HG02798 (cell line): ENCODE measurements around the gene BLOC1S4.

Source experiments
- ATAC-seq: cut with Tn5 transposase; IDR thresholded peaks from one replicate; pipeline ENCODE4 v1.9.1; 2021; ENCODE audit warnings: mild to moderate bottlenecking; ENCODE audit not compliant: unreplicated experiment, poor library complexity

Gene BLOC1S4

DNA sequence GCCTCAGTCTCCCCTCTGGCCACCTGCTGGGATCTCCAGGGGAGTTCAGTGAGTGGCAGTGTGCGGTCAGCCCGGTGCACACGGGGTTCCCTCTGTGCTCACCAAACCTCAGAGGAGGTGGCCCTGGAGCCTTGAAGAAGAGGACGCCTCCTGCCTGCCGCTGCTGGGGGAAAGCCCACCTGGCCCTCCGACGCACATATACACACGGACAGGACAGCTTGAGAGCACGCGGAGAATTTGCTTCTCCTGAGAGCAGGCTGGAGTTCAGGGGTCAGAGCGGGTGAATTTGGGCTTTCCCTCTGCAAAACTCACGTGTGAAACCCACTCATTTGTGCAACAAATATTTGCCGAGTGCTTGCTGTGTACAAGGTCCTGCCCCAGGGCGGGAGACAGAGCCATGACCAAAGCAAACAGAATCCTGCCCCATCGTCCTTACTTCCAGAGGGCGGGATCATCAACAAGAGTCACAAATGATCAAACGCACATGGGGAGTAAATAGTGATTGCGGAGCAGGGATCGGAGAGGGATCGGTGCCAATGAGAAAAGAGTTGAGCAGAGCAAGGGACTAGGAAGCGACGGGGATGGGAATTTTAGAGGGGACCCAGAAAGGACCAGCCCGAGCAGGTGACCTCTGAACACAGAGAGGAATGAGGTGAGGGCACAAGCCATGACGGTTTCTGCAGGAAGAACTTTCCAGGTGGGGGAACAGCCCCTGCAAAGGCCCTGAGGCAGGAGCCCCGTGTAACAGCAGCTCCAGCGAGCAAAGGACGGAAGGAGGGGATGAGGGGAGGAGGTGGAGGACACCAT lies 17.6 kb downstream of the BLOC1S4 start:
- no peak for ATAC-seq

DNA sequence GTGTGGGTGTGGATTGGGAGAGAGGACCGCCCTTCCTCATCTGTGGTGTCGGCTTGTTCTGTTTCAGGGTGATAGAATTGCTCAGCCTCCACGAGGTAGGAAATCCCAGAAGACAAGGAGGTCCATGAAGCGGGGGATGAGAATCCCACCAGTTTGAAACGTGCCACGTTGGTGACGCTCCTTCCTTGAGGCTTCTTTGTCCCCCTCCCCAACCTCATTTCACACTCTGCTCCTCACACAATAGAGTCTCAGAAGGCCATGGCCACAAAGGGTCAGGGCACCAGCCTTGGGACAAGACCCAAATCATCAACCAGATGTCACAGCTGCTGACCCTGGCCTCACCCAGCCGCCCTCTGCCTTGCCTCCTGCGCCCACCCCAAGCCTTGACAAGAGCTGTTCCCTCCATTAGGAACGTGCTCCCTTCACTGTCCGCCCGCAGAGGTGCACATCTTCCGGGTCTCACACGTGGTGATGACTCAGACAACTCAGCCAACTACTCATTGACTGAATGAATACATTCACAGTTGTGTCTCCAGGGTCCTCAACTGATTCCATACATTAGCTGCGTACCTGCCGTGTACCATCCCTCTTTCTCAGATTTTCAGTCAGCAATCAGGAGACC lies 18.3 kb downstream of the BLOC1S4 start:
- no peak for ATAC-seq

DNA sequence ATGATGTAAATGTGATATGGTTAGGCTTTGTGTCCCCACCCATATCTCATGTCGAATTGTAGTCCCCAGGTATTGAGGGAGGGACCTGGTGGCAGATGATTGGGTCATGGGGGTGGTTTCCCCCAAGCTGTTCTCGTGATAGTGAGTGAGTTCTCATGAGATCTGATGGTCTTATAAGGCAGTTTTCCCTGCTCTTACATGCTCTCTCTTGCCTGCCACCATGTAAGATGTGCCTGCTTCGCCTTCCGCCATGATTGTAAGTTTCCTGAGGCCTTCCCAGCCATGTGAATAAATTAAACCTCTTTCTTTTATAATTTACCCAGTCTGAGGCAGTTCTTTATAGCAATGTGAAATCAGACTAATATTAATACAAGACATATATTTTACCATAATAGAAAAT lies 23.9 kb downstream of the BLOC1S4 start:
- ATAC-seq, result no peak

DNA sequence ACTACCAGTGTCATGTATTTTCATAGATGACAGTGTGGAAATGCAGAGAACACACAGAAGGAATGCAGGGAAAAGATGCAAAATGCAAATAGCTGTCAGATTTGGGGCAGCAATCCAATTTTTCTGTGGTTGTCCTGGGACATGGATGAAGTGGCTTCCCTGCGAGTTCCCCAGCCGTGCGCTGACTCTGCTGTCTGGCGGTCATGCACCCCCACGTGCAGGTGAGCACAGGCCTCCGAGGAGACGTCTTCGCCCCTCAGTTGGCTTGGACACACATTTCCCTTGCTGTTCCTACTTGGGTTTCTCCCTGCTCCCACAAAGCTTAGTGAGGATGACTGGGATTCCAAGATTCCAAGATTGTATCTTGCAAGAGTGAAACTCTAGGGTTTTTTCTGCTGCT lies 24.4 kb downstream of the BLOC1S4 start:
- ATAC-seq, result no peak

DNA sequence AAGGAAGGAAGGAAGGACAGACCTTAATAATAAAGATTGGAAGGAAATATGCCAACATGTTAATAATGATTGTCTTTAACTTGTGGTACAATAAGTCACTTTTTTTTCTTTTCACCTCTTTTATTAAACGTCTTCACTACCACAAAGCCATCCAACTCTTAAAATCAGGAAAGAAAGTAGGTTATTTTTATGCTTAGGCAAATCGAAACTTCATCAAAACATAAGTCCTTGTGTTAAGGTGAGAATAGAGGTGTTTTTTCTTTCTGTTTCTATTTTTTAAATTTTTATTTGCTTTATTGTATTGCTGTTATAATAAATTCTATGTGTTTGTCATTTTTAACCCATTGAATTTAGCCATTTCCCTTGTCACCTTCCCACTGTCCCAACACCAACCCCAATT lies 26.5 kb downstream of the BLOC1S4 start:
- ATAC-seq, result no peak

DNA sequence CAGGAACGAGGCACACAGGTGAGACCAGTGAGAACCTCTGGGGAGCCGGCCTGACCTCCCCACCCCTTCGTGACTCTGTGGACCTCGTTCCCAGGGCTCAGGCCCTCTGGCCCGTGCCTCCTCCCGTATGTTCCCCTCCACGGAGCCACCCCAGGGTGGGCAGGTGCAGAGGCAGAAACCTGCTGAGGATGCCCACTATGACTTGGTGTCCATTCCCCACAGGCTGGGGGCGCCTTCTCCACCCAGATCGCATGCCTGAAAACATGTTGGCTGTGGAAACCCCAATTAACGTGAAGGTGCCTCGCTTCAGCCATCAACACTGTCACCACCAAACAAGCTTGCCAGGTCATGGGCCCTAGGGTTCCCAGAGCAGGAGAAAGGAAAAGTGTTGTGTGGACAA lies 27.0 kb downstream of the BLOC1S4 start:
- no peak for ATAC-seq

DNA sequence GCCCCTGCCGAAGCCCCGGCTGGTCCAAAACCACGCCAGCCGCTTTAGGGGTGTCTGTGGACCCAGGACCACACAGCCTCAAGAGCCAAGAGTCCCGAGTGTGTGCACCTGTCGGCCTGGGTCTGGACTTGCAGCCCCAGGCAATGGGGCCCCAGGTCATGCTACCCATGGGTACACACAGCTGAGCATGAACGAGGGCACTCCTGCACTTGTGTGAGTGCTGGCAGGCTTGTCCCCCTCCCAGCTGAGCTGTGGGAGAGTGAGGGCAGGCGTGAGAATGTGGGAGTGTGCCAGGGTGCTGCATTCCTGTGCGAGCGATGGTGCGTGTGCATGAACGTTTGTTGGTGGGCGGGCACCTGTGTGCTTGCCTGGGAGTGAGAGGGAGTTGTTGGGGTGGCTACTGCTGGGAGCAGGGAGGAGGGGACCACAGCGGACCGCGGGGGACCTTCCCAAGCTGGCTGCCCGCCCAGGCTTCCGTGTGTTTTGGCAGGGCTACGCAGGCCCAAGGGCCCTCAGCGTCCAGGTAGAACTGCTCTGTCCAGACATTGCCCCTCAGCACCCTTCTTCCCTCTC lies 30.8 kb downstream of the BLOC1S4 start:
- no peak for ATAC-seq

DNA sequence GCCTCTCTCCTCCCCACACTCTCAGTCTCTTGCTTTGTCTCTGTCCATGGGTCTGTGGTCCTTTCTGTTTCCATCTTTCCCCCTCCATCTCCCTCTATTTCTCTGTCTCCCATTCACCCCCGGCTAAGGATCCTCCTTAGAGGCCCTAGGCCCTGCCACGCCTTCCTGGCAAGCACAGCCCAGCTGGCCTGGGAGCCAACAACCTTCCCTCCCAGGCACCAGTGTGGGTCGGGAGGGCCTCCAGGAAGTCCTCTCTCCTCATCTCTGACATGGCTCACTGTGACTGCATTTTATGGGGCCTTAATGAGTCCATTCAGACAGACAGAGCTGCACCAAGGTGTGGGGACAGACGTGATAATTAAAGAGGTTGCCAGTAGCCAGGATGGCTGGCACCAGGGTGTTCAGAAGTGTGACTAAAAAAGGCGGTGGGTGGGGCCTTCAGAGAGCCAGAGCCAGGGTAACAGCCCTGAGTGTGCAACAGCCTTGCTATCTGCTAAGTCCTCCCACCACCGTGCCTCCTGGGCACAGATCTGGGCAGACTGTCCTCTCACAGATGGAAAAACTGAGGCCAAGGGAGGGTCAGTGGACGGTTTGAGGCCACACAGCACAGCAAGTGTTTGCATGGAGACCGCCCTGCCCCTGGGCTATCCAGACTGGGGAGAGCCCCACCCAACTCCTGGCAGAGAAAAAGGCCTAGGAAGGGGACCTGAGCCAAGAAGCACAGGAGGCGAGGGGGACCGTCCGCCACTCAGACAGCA lies 31.5 kb downstream of the BLOC1S4 start:
- no peak for ATAC-seq

DNA sequence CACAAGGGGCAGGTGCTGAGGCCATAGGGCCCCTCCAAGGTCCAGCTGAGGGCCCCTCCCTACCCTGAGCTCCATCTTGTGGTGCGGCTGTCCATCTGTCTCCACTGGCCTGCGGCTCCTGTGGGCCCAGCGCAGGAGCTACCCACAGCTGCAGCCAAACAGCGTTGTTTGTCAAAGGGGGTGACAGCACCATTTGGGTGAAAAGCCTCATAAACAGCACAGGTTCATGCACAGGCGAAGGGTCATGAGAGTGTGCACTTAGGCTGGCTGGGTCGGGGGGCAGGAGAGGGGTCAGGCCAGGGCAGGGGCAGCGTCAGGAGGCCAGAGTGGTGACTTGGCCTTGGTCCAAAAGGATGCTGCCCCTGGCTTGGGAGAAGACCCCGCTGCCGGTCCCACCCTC lies 32.3 kb downstream of the BLOC1S4 start:
- no peak for ATAC-seq

DNA sequence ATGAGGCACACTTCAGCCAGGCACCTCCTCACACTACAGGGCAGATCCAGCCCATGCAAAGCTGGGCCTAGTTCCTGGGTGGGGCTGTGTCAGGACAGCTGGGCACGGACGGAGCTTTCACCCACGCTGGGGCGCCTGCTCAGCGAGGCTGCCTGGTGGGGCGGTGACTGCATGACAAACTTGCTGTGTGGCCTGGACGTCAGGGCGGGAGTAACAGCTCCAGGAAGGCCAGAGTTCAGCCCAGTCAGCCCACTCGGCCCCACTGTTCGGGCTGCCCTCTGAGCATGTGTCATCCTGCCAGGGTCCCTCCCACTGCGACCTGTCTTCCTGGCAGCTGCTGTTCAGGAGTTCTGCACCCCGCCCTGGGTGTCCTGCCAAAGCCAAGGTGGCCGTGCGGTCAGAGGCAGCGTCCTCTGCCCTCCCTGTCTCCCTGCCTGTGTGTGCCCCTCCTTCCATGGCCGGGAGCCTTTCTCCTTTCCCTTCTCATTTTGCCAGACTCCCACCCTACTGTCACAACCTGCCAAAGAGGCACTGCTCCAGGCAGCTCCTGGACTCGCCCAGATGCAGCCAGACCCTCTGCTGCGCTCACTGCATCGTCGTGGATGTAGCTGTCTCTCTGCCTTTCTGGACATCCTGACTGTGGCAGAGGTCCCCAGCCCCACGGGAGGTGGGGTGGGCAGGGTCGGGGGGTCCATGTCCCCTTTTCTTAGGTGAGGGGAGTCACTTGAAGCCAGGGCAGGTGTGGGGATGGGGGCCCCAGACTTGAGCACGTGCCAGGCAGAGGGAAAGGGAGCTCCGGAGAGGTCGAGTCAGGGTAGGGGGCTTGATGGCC lies 33.6 kb downstream of the BLOC1S4 start:
- ATAC-seq, result no peak

DNA sequence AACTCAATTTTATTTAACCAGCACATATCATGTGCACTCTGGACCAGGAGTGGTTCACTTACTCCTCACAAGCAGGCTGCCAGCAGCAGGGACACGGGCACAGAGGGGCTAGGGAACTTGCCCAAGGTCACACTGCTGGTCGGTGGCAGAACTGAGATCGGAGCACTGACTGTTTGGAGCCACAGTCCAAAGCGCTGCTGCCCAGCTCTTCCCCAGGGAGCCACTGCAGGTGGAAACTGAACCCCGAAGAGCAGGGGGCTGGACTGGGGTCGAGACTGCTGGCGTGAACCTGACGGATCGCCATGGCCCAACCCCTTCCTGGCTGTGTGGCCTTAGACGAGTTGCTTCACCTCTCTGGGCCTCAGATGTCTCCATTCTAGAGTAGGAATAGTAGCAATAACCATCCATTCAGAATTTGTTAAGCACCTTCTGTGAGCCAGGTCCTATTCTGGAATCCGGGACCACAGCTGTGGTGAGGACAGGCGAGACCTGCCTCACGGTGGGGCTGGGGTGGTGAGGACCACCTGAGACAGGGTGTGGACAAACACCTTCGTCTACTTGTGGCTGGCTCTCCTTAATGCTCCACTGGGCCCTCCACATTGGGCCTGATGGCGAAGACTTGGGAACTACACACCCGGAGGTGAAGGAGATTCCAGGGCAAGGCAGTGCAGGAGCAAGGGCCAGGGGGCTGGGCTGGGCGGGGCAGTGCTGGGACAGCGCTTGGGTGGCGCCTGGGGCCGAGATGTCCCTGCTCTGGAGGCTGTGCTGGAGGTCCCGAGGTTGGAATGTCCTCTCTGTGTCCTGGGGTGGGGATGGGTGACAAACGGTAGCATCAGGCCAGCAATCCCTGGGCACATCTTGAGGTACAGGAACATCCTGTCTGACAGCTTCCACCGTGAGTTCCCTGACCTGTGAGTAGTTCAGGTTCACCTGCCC lies 34.6 kb downstream of the BLOC1S4 start:
- no peak for ATAC-seq

DNA sequence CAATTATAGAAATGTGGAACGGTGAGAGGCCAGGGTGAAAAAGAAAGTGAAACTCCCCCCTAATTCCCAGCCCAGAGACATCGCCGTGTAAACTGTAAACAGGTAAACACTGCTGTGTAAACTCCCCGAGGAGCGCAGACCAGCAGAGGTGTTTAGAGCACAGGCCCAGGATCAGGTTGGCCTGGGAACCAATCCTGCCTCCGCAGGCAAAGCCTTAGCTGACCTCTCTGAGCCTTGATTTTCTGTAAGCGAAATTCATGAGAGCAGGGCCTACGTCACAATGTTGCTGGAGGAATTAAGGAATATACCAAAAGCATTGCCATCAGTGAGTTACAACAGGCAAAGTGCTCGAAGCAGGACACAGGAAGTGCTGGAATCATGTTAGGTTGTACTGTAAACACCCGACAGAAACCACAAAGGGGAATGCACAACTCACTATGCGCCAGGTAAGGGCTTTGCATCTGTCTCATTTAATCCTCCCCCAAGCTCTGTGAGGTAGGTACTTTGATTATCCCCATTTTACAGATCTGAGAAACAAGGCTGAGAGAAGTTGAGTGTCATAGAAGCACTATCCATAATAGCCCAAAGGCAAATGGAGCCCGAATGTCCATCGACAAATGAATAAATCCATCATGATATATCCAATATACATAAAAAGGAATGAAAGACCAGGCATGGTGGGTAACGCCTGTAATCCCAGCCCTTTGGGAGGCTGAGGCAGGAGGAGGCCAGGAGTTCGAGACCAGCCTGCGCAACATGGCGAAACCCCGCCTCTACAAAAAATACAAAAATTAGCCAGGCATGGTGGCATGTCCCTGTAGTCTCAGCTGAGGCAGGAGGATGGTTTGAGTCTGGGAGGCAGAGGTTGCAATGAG lies 35.9 kb downstream of the BLOC1S4 start:
- no peak for ATAC-seq

DNA sequence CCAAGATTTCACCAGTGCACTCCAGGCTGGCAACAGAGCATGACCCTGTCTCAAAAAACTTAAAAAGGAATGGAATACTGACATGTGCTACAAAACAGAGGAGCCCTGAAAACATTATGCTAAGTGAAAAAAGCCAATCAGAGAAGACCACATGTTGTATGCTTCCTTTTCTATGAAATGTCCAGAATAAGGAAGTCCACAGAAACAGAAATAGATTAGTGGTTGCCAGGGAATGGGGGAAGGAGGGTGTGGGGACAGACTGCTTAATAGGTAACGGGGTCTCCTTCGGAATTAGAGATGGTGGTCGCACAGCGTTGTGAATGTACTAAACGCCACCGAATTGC lies 36.5 kb downstream of the BLOC1S4 start:
- no peak for ATAC-seq

DNA sequence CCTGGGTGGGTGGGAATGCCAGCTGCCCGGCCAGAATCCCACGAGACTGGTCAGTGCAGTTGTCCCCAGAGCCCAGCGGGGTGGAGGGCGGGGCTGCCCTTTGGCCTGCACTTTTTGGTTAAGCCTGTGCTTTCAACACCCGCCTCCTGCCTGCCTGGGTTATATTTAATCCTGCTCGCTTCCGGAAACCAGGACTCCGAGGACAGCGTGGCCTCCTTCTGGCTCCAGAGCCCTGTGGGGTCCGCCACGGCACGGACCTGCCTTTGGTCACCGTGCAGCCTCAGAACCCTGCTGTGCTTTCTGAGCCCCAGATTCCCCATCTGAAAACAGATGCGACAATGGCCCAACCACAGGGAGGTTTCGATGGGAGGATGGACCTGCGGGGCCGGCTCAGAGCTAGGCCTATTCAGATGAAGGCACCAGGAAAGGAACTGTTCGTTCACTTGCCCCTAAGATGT lies 37.2 kb downstream of the BLOC1S4 start:
- no peak for ATAC-seq

DNA sequence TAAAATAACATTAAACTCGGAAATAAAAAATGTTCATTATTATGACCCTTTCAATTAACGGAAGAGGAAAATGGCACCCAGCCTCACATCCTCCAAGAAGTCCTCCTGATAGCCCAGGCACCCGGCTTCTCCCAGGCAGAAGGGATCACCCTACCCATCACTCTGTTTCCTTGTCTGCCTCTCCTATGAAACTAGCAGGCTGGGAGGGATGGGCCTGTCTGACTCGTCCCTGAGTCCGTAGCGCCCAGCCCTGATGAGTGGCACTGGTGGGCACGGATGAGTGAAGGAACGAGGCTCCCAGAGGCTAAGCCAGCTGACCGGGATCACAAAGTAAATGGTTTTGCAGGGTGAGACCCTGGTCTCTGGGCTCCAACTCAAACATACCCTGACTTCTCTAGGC lies 37.9 kb downstream of the BLOC1S4 start:
- no peak for ATAC-seq

DNA sequence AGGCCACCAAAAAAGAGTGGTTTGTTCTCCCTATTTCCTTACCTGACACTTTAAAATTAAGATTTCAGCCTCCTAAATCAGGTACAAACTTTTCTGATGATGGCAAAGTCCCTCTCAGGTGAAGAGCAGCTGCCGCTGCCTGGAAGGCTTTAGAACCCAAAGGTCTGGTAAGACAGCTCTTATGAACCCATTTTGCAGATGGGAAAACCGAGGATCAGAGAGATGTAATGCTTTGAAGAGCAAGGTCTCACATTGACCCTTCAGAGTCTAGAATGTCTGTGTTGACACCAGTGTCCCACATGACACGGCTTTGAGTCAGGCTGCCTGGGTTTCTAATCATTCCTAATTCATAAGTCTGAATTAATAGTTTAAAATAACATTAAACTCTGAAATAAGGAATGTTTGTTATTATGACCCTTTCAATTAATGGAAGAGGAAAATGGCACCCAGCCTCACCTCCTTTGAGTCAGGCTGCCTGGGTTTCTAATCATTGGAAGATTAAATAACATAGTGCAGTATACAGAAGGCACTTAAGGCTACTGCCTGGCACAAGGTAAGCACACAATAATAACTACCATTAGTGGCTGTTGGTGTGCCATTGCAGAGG lies 38.6 kb downstream of the BLOC1S4 start:
- no peak for ATAC-seq

DNA sequence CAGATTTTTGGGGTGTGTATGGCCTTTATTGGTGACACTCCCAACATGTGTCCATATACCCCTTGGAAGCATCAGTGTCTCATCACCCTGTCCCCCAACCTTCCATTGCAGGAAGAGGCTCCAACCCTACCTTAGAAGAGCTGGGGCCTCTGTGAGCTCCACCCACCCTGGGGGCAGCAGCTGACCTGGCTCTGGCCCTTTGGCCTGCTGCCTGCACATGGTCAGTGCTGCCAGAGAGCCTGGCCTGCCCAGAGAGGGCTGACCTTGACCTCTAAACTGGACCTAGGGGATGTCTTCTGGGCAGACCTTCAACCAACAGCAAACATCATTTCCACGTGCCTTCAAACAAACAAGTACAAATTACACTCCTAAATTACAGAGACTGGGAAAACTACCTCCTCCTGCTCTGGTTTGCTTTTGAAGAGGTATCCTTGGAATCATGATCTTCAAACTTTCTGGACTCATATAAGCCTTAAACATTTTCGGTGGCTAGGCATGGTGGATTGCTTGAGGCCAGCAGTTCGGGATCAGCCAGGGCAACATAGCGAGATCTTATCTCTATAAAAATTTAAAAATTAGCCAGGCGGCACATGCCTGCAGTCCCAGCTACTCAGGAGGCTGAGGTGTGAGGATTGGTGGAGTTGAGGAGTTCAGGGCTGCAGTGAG lies 39.2 kb downstream of the BLOC1S4 start:
- no peak for ATAC-seq
